Measurements from ENCODE around the gene CES3.
A peak's percentile ranks its signal among the peaks of the same experiment; 100 is the strongest.

The CES3 gene

DNA sequence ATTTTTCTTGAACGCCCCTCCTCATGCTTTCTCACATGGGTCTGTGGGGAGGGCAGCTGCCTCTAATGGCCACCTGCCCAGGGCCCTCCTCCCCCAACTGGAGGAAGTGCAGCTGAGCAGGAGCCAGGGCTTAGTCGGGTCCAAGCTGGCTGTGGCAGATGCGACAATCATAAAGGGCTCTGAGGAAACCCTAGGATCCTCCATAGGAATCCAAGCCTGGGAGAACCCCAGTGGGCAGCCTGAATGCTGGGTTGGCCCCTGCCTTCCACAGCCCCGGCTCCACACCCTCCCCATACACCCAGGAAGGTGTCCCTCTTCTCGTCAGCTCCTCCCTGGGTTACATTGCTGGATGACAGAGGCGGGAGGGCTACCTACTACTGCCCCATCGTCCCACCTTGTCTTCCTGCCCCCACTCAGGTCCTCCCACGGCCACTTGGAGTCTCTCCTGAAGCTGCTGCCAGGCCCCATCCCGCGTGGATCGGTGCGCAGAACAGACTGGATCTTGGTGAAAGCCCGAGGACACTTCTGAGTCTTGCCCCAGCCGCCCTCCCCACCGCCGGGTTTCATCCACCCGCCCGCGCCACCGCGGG, 52.3 kb downstream of the CES3 start:
- DNase-seq = no peak

DNA sequence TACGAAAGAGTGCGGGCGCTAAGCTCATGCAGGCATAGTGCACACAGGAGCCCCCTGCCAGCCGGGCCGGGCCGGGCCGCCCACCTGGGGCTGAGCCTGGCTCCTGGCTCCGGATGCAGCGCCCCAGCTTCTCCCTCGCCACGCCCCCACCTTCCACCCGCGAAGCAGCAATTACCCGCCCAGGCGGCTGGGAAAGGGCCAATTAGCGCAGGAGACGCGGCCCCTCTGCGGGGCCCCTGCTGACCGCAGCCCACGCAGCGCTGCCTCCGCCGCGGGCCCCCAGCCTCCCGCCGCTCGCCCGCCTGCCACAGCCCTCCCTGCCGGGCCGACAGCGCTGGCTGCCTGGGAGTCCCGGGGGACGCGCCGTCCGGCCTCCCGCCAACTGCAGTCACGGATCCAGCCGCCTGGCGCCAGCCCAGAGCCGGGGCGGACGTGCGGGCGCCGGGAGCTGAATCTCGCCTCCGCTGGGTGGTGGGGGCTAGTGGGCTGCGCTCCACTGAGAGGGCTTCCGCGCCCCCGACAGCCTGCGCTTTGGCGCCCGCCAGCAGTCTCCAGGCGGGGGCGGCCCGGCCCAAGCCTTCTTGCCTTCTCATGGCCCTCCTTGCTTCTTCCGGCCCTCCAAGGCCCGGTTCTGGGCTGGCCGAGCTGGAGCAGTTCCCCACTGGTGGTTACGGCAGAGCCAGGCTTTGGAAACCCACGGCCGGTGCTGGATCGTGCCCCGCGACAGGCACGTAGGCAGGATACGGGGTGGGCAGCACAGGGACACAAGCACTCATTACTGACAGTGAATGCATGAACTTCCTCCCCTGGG, 53.0 kb downstream of the CES3 start:
- no peak for DNase-seq

DNA sequence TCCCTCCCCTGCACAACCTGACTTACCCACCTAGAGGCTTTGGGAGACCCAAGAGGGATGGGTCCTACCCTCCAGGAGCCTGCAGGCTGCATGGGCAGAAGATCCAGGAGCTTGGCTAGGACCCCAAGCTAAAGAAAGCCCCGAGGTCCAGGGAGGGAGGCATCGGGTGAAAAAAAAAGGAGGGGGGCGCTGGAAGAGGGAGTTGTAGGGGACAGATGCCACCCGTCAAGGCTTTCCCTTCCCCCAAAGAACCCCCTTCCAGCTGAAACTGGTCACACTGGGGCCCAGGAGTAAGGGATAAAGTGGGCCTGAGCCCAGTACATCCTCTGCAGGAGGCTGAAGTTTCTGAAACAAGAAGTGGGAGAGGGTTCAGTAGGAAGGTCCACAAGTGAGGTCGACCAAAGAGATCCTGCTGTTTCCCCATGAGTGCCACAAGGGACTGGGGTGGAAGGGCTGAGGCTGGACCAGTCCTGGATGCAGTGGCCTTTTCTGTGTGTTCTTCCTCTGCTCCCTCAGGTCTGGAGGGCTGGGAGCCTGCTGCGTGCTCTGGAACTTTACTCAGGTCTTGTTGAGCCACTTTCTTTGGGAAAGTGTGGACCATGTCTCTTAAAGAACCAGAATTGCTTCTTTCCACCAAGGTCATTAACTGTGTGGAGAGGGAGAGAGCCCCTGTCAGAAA, 53.7 kb downstream of the CES3 start:
- DNase-seq = no peak

DNA sequence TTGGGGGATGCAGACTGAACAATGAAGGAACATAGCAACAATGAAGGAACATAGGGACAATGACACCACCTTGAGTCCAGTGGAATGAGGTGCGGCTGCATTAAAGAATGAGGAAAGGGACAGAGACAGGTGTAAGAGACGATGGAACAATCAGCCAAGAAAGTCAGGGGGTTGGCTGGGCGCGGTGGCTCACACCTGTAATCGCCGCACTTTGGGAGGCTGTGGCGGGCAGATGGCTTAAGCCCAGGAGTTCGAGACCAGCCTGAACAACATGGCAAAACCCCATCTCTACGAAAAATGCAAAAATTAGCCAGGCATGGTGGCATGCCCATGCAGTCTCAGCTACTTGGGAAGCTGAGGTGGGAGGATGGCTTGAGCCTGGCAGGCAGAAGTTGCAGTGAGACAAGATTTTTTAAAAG, 54.3 kb downstream of the CES3 start:
- DNase-seq = no peak

DNA sequence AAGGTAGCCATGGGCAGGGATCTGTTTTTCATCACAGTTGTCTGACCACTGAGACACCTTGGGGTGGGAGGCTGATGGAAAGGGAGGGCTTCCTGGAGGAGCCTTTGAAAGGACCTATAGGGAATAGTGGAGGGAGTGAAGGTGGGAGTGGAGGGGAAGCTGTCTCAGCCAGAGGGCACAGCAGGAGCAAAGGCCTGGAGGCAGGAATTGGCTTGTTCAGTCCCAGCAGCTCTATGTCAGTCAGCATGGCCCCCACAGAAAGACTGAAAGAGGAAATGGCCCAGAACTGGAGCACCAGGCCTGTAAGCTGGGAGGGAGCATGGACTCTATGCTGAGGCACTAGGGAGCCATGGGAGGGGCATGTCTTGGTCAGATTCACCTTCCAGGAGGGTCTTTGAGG, 55.1 kb downstream of the CES3 start:
- DNase-seq = no peak

DNA sequence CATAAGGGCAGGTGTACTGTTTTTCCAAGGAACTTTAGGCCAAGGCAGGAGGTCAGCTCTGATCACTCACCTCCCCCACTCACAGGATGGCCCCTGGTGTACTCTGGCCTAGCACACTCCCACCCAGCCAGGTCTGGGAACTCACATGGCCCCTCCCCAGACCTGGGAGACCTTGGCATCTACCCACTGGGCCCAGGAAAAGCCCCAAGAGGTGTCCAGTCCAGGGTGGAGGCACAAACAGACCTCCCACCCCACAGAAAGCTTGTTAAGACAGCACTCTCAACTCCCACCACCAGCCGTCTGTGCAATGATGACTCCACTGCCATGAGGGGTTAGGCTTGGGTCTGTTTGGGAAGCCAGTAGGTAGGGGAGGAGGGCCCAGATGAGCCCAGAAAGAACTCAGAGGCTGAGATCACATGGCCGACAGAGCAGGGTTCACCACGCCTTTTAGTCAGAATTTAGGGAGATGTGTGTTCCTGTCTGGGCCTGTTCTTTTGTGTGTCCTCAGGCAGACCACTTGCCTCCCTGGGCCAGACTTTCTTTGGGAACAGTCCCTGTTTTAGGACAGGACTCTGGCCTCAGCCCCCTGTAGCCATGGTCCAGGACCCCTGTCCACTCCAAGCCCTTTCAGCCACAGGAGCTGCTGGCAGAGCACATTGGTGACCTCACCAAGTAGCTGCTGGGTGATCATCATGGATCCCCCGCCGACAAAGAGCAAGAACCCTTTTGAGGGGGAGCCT, 55.8 kb downstream of the CES3 start:
- no peak for DNase-seq

DNA sequence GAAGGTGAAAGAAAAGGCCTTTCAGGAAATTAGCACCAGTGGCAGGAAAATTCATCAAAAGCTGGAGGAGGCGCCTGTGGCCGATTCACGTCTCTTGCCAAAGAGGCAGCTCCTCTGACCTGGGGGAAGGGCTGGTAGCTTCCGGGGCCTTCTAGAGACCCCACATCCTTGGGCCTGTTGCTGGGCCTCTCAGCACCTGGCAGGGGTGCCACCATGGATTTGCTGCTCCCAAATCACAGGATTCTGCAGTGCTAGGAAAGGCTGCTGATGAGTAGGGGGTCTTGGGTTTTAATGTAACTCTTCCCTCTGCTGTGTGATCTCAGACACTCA, 56.3 kb downstream of the CES3 start:
- no peak for DNase-seq

DNA sequence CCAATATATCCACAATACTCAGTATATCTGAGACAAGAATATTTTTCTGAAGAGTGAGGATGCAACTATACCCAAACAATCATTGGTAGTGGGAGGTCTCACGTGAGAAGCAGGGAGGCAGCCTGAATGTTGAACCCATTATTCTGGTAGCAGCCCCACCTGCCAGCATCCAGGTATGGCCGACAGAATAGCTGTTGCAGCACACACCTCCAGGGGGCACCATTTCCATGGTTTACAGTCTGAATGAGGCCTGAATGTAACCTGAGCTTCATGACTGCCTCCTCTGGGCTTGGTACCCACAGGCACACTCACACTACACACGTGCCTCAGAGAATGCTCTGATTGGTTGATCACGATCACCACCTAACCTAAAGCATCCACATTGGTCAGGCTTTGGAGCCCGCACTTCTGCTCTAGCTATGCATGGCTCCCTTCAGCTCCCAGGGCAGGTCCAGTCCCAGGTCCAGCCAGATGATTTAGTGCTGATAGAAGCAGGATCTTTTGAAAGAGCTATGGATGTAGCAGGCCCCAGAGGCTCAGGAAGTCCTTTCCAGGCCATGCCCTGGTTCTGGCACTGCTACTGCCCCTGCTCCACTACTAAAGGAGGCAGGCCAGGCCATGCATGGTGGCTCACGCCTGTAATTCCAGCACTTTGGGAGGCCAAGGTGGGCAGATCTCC, 56.9 kb downstream of the CES3 start:
- DNase-seq = peak; percentile 78

DNA sequence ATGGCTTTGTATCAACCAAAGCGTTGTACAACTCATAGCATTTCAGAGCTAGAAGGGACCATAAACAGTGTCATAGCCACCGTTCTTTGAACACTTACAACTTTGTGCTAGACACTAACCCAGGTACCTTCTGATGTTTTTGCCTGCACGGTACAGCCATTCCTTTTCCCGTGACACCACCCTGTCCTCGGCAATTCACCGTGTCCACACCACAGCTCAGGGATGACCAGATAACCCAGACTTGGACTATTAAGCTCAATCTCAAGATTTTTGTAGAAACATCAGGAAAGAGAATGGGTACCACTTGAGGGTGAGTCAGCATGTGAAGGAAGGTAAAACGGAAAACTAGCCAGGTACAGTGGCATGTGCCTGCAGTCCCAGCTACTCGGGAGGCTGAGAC, 58.1 kb downstream of the CES3 start:
- DNase-seq = no peak

DNA sequence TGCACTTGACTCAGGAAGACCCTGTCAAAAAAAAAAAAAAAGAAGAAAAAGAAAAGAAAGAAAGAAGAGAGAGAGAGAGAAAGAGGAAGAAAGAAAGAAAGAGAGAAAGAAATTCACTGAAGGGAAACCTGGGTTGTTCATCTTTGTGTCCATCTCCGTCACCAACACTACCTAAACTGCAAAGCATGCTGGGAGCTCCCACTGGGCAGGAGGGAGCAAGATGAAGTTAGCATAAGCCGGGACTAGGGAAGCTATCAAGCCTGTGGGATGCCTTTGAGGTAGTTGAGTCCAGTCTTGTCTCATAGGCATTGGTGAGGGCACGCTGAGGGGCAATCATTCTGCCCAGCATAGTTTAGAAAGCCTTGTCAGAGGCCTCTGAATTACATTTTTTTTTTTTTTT, 60.3 kb downstream of the CES3 start:
- peak; percentile 13 for DNase-seq

DNA sequence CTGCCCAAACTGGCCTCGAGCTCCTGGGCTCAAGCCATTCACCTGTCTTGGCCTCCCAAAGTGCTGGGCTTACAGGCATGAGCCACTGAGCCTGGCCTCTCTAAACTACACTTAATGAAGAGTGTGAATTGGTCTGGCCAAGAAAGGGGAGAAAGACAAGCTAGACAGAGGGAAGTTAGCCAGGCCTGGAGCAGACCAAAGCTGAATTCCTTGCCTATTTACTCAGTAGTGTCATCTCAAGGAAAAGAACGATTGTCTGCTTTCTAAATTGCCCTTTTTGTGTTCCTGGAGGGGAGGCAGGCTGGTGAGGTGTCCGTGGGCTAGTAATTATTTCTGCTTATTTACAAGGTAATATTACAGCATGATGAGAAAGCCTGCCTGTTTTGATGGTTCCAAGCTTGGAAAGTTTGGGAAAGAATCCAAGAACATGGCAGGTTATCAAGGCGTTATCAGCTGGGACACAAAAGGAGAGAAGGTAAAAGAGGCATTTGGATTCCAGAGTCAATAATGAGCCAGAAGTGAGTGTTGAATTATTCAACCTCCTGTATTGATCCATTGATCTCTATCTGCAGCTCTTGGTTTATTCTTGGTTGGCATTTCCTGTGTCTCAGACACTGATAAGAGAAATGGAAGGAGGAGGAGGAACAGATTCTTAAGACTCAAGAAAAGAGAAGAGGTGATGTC, 61.6 kb downstream of the CES3 start:
- DNase-seq = no peak

DNA sequence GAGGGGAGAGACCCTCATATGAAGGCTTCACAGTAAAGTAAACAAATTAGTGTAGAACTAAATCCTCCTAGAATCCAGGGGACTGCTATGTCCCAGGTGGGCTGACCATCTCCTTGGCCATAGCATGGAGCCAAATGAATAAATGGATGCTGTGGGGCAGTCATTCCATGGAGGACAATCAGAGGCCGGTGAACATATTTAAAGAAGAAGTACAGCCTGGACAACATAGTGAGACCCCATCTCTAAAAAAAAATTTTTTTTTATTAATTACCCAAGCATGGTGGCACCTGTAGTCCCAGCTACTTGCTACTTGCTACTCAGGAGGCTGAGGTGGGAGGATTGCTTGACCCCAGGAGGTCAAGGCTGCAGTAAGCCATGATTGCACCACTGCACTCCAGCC, 62.6 kb downstream of the CES3 start:
- DNase-seq = no peak
